ENCODE measurements around the gene GAPDH.
A peak's percentile ranks its signal among the peaks of the same experiment; 100 is the strongest.

The GAPDH gene

DNA sequence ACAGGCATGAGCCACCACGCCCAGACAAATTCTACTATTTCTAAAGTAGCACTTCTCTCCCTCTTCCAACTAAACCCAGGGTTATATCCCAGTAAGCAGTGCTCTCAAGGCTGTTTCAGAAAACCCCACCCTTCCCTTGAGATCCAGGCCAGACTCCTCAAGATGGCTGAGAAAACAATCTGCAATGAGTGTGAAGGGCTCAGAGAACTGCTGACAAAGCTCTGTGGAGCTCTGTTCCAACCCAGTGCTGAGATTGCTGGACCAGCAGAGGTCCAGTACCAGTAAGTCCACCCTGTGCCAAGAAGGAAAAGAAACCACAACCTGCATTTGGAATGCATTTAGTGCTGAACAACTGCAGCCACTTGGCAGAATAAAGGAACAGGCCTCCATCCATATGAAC is 25.2 kb downstream of the GAPDH start:
- H3K27ac ChIP-seq (ENCODE audit: insufficient read depth in 1 of 2, low read depth in 1 of 2, low read length in 2 of 2, poor library complexity in 1 of 2, severe bottlenecking in 2 of 2) = no peak overlapping the region
- ChIA-PET POLR2A (no interaction called here), CTCF (interaction anchor here (0.6 to 1.6 kb wide), 4 partner anchors 24 to 139 kb away, joined by 3 to 4 read pairs (median 4); no protein-coding TSS in a partner anchor)
- no peak overlapping the region for H3K4me3 ChIP-seq (ENCODE audit: control insufficient read depth in 1 of 7, extremely low read depth in 1 of 7, insufficient read depth in 4 of 7, low read depth in 2 of 7, low read length in 6 of 7)
- H3K9me3 ChIP-seq (ENCODE audit: control extremely low read depth in 1 of 5, control insufficient read depth in 4 of 5, insufficient read depth in 2 of 5, low read depth in 1 of 5, low read length in 4 of 5) = no peaks in the 10 kb centered on the region
- H3K4me1 ChIP-seq (ENCODE audit: control extremely low read depth in 1 of 4, control insufficient read depth in 4 of 4, insufficient read depth in 4 of 4, low read length in 3 of 4) = peaks cover 2 to 15% (median 12%) of the 10 kb centered on the region in 4 experiments
- no peak for DNase-seq
- H3K36me3 ChIP-seq (ENCODE audit: control insufficient read depth in 4 of 4, insufficient read depth in 4 of 4, low read length in 3 of 4) = peaks cover 14 to 67% (median 49%) of the 10 kb centered on the region in 4 experiments
- 100% methylated on average over 1 of the region's 1 CpG for WGBS (ENCODE audit: insufficient coverage)
- no peaks in the 10 kb centered on the region for H3K27me3 ChIP-seq (replicated peaks in 2 of 5; ENCODE audit: control insufficient read depth in 4 of 5, insufficient read depth in 5 of 5, low read length in 4 of 5)

DNA sequence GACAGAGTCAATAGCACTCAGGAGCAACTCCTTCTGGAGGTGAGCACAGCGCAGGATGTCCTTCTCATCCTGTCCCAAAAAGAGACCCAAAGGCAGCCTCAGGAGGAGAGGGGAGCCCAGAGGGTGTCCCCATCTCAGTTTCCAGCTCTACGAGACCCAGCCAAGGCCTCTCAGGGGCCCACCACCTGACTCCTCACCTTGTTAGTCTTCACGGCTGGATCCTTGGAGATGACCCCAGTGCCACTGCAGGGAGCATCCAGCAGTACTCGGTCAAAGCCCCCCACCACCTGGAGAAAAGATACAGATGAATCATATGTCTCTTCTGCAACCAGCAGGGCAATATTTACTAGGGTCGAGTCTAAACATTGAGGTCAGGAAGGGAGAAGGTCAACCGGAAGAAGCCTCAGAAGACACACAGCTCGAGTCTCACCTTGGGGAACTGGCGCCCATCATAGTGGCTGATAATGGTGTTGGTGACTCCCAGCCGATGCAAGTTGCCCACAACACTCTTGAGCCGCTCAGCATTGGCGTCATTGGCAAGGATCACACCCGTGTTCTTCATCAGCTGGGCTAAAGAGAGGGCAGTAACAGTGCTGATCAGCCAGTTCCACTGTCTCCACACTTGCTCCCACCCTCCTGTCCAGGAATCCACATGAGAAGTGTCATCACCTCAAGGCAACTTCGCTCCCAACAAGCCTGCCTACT is 26.3 kb downstream of the GAPDH start:
- H3K4me3 ChIP-seq (ENCODE audit: control insufficient read depth in 1 of 7, extremely low read depth in 1 of 7, insufficient read depth in 4 of 7, low read depth in 2 of 7, low read length in 6 of 7) = no peak overlapping the region
- no peaks in the 10 kb centered on the region for H3K9me3 ChIP-seq (ENCODE audit: control extremely low read depth in 1 of 5, control insufficient read depth in 4 of 5, insufficient read depth in 2 of 5, low read depth in 1 of 5, low read length in 4 of 5)
- no peak for DNase-seq
- 97% methylated on average over 12 of the region's 13 CpGs for WGBS (ENCODE audit: insufficient coverage)
- ChIA-PET POLR2A (no interaction called here), CTCF (interaction anchor here (0.6 to 1.5 kb wide), 3 partner anchors 10 to 124 kb away, joined by 3 read pairs; no protein-coding TSS in a partner anchor)
- H3K4me1 ChIP-seq (ENCODE audit: control extremely low read depth in 1 of 4, control insufficient read depth in 4 of 4, insufficient read depth in 4 of 4, low read length in 3 of 4) = peaks cover 0 to 5% (median 2%) of the 10 kb centered on the region in 4 experiments
- peaks cover 15 to 78% (median 54%) of the 10 kb centered on the region in 4 experiments for H3K36me3 ChIP-seq (ENCODE audit: control insufficient read depth in 4 of 4, insufficient read depth in 4 of 4, low read length in 3 of 4)
- no peaks in the 10 kb centered on the region for H3K27me3 ChIP-seq (replicated peaks in 2 of 5; ENCODE audit: control insufficient read depth in 4 of 5, insufficient read depth in 5 of 5, low read length in 4 of 5)
- no peak overlapping the region for H3K27ac ChIP-seq (ENCODE audit: insufficient read depth in 1 of 2, low read depth in 1 of 2, low read length in 2 of 2, poor library complexity in 1 of 2, severe bottlenecking in 2 of 2)

DNA sequence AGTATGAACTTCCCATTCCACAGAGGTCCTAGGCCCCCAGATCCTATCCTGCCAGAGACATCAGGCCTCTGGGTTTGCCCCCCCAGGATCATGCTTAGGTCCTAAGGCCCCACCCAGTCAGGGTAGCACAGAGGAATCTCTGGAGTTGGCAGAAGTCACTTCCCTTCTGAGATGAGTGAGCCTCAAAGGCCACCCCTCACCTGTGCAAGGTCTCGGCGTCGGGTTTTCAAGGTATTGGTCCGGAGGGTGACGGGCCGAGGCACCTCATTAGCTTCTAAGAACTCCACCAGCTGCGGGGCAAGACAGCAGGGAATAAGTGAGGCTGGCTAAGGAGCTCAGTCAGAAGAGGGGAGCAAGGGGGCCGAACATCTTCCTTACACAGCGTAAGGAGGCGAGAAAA is 28.6 kb downstream of the GAPDH start:
- Histone ChIP-seq H3K27ac (ENCODE audit: insufficient read depth in 1 of 2, low read depth in 1 of 2, low read length in 2 of 2, poor library complexity in 1 of 2, severe bottlenecking in 2 of 2) (no peak overlapping the region), H3K9me3 (ENCODE audit: control extremely low read depth in 1 of 5, control insufficient read depth in 4 of 5, insufficient read depth in 2 of 5, low read depth in 1 of 5, low read length in 4 of 5) (no peaks in the 10 kb centered on the region), H3K4me1 (ENCODE audit: control extremely low read depth in 1 of 4, control insufficient read depth in 4 of 4, insufficient read depth in 4 of 4, low read length in 3 of 4) (peaks cover 6 to 13% (median 8%) of the 10 kb centered on the region in 4 experiments), H3K27me3 (replicated peaks in 2 of 5; ENCODE audit: control insufficient read depth in 4 of 5, insufficient read depth in 5 of 5, low read length in 4 of 5) (no peaks in the 10 kb centered on the region), H3K36me3 (ENCODE audit: control insufficient read depth in 4 of 4, insufficient read depth in 4 of 4, low read length in 3 of 4) (peaks cover 18 to 78% (median 54%) of the 10 kb centered on the region in 4 experiments), H3K4me3 (ENCODE audit: control insufficient read depth in 1 of 7, extremely low read depth in 1 of 7, insufficient read depth in 4 of 7, low read depth in 2 of 7, low read length in 6 of 7) (no peak overlapping the region)
- ChIA-PET POLR2A (no interaction called here), CTCF (interaction anchor here (0.9 to 7.1 kb wide), 14 partner anchors 9 to 160 kb away, joined by 3 to 41 read pairs (median 4); no protein-coding TSS in a partner anchor)
- 92% methylated on average over 10 of the region's 10 CpGs for WGBS (ENCODE audit: insufficient coverage)
- DNase-seq = no peak

DNA sequence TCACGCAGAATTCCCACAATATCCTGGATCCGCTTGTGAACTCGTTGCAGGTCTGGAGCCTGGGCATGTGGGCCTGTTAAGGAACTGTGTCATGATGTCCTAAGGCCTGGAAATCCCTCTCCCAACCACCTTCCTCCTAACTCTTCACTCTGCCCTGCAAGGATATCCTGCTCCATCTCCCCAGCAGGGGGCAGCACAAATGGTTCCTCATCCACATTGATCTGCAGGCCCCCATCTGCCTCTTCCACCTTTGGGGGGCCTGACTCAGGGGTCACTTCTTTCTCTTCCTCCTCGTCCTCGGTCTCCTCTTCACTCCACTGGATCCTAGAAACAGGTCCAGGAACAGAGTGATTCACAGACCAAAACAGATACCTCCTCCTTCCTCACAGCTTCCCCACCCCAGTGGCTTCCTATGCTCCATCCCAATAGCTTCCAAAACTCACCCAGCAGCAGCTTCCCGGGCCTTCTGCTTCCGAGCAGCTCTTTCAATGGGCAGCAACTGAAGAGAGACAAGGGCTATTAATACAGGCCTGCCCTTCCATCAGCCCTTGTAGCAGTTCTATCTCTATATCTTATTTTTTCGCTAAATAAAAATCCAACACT is 29.2 kb downstream of the GAPDH start:
- H3K27me3 ChIP-seq (replicated peaks in 2 of 5; ENCODE audit: control insufficient read depth in 4 of 5, insufficient read depth in 5 of 5, low read length in 4 of 5) = no peaks in the 10 kb centered on the region
- ChIA-PET CTCF (interaction anchor here (0.6 to 7.1 kb wide), 19 partner anchors 9 to 160 kb away, joined by 3 to 41 read pairs (median 4); partner anchors contain the start of genes LPAR5 and ZNF384), POLR2A (no interaction called here)
- H3K4me1 ChIP-seq (ENCODE audit: control extremely low read depth in 1 of 4, control insufficient read depth in 4 of 4, insufficient read depth in 4 of 4, low read length in 3 of 4) = peaks cover 7 to 18% (median 9%) of the 10 kb centered on the region in 4 experiments
- no peaks in the 10 kb centered on the region for H3K9me3 ChIP-seq (ENCODE audit: control extremely low read depth in 1 of 5, control insufficient read depth in 4 of 5, insufficient read depth in 2 of 5, low read depth in 1 of 5, low read length in 4 of 5)
- peak; percentile 60 to 70 (median 62) for DNase-seq
- H3K4me3 ChIP-seq (ENCODE audit: control insufficient read depth in 1 of 7, extremely low read depth in 1 of 7, insufficient read depth in 4 of 7, low read depth in 2 of 7, low read length in 6 of 7) = no peak overlapping the region
- 77% methylated on average over 6 of the region's 8 CpGs for WGBS (ENCODE audit: insufficient coverage)
- no peak overlapping the region for H3K27ac ChIP-seq (ENCODE audit: insufficient read depth in 1 of 2, low read depth in 1 of 2, low read length in 2 of 2, poor library complexity in 1 of 2, severe bottlenecking in 2 of 2)
- peaks cover 18 to 75% (median 52%) of the 10 kb centered on the region in 4 experiments for H3K36me3 ChIP-seq (ENCODE audit: control insufficient read depth in 4 of 4, insufficient read depth in 4 of 4, low read length in 3 of 4)

DNA sequence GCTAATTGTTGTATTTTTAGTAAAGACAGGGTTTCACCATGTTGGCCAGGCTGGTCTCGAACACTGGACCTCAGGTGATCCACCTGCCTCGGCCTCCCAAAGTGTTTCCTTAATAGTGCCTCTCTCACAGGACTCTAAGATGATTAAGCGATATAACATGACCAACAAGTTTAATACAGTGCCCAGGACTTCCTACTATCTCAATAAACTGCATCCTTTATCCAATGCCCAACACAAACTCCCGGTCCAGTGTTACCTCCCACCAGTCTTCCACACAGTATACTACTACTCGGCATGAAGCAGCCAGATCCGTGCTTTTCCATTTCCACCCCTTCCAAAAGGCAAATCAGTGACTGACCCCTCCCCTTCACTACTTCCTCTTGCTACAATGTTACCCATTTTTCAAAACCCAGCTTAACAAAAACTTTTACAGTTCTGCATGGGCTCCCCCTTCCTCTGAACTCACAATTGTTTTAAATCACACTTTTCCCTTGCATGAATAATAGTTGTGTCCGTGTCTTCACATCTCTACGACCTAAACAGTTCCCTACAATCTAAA is 32.9 kb downstream of the GAPDH start:
- ChIA-PET CTCF (interaction anchor here (0.6 to 7.1 kb wide), 5 partner anchors 9 to 220 kb away, joined by 3 to 41 read pairs (median 3); no protein-coding TSS in a partner anchor), POLR2A (interaction anchor here (1.0 kb wide), 1 partner anchor 38 kb away, joined by 4 read pairs; no protein-coding TSS in a partner anchor)
- Histone ChIP-seq H3K27me3 (replicated peaks in 2 of 5; ENCODE audit: control insufficient read depth in 4 of 5, insufficient read depth in 5 of 5, low read length in 4 of 5) (no peaks in the 10 kb centered on the region), H3K4me1 (ENCODE audit: control extremely low read depth in 1 of 4, control insufficient read depth in 4 of 4, insufficient read depth in 4 of 4, low read length in 3 of 4) (peaks cover 7 to 19% (median 9%) of the 10 kb centered on the region in 4 experiments), H3K36me3 (ENCODE audit: control insufficient read depth in 4 of 4, insufficient read depth in 4 of 4, low read length in 3 of 4) (peaks cover 6 to 66% (median 48%) of the 10 kb centered on the region in 4 experiments), H3K9me3 (ENCODE audit: control extremely low read depth in 1 of 5, control insufficient read depth in 4 of 5, insufficient read depth in 2 of 5, low read depth in 1 of 5, low read length in 4 of 5) (no peaks in the 10 kb centered on the region), H3K4me3 (ENCODE audit: control insufficient read depth in 1 of 7, extremely low read depth in 1 of 7, insufficient read depth in 4 of 7, low read depth in 2 of 7, low read length in 6 of 7) (peak overlapping the region in 6 of 7 experiments; percentile 78 to 99 (median 91)), H3K27ac (ENCODE audit: insufficient read depth in 1 of 2, low read depth in 1 of 2, low read length in 2 of 2, poor library complexity in 1 of 2, severe bottlenecking in 2 of 2) (peak overlapping the region in 1 of 2 experiments; percentile 82)
- DNase-seq = peak; percentile 10 to 44 (median 31)
- WGBS (ENCODE audit: insufficient coverage) = 53% methylated on average over 8 of the region's 8 CpGs

DNA sequence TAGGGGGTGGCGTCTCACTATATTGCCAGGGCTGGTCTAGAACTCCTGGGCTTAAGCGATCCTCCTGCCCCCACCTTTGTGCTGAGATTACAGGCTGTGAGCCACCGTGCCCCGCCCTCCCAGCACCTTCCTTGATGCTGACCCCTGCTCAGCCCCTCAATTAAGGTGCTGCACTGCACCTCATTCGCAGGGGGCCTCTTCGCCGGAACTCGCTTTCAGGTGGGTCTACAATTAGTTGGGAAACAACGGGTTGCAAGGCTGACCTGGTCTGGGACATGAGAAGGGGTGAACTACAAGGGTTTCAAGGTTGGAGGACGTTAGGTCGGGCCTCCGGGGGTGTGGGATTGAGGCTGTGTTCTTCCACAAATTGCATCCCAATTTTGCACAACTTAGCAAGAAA is 35.0 kb downstream of the GAPDH start:
- Histone ChIP-seq H3K36me3 (ENCODE audit: control insufficient read depth in 4 of 4, insufficient read depth in 4 of 4, low read length in 3 of 4) (peaks cover 5 to 68% (median 48%) of the 10 kb centered on the region in 4 experiments), H3K9me3 (ENCODE audit: control extremely low read depth in 1 of 5, control insufficient read depth in 4 of 5, insufficient read depth in 2 of 5, low read depth in 1 of 5, low read length in 4 of 5) (no peaks in the 10 kb centered on the region)

More for the DNA sequence above, 35.0 kb downstream of the GAPDH start:
- Histone ChIP-seq H3K27me3 (replicated peaks in 2 of 5; ENCODE audit: control insufficient read depth in 4 of 5, insufficient read depth in 5 of 5, low read length in 4 of 5) (no peaks in the 10 kb centered on the region), H3K4me1 (ENCODE audit: control extremely low read depth in 1 of 4, control insufficient read depth in 4 of 4, insufficient read depth in 4 of 4, low read length in 3 of 4) (peaks cover 7 to 19% (median 9%) of the 10 kb centered on the region in 4 experiments), H3K27ac (ENCODE audit: insufficient read depth in 1 of 2, low read depth in 1 of 2, low read length in 2 of 2, poor library complexity in 1 of 2, severe bottlenecking in 2 of 2) (no peak overlapping the region), H3K4me3 (ENCODE audit: control insufficient read depth in 1 of 7, extremely low read depth in 1 of 7, insufficient read depth in 4 of 7, low read depth in 2 of 7, low read length in 6 of 7) (no peak overlapping the region)
- ChIA-PET POLR2A (no interaction called here), CTCF (interaction anchor here (7.1 kb wide), 1 partner anchor 16 kb away, joined by 41 read pairs; no protein-coding TSS in a partner anchor)
- 96% methylated on average over 8 of the region's 12 CpGs for WGBS (ENCODE audit: insufficient coverage)
- no peak for DNase-seq
